Fibroblast of lung (primary cell): ENCODE results near the gene IZUMO1.

ENCODE experiments used
- CTCF ChIP-seq, 2 donors: IDR thresholded peaks in 1 of 2; conservative IDR thresholded peaks in 1 of 2; 1 replicate in 1 of 2; 2 replicates in 1 of 2; pipeline ENCODE4 v1.5.1; 2011 to 2012; ENCODE audit warnings: low read length in 2 of 2, control low read depth in 1 of 2, inconsistent platforms in 1 of 2, low read depth in 1 of 2, mild to moderate bottlenecking in 1 of 2
- EZH2 ChIP-seq: IDR thresholded peaks from 2 replicates; pipeline ENCODE4 v1.5.1; 2012; ENCODE audit warnings: low read length, control low read depth, mild to moderate bottlenecking; ENCODE audit errors: missing control alignments

- TF ChIP-seq CTCF (conservative IDR thresholded peaks at IDR 0.05 in 1 of 2, IDR thresholded peaks at IDR 0.05 in 1 of 2; ENCODE audit: low read depth in 1 of 2, low read length in 2 of 2) = no peak
- no peak for TF ChIP-seq EZH2
Observed at GRCh38 chr19:48705431-48705830, 41.3 kb downstream of the IZUMO1 start.
